IPS-11a (cell line): ENCODE data around the gene SF3B1.
A peak's percentile ranks its signal among the peaks of the same experiment; 100 is the strongest.
"Not testable (repeated sequence)": the region's sequence is repeated elsewhere in the genome, so short reads cannot be mapped to it uniquely, and the experiment has no call there.

Experiments used
- H3K4me3 ChIP-seq: one replicate; pipeline ENCODE4 v1.5.1; 2013; ENCODE audit warnings: low read depth, low read length, control low read depth

The SF3B1 gene

DNA sequence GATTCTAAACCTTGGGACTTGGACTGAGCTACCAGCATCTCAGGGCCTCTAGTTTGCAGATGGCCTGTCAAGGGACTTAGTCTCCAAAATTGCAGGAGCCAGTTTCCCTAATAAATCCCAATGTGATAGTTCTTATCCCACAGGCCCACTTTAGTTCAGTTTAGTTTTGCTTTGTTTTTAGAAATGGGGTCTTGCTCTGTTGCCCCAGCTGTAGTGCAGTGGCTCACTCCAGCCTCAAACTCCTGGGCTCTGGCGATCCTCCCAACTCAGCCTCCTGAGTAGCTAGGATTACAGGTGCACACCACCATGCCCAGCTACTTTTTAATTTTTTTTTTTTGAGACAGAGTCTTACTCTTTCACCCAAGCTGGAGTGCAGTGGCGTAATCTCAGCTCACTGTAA is 2.6 kb upstream of the SF3B1 start:
- no peak overlapping the region for H3K4me3 ChIP-seq

DNA sequence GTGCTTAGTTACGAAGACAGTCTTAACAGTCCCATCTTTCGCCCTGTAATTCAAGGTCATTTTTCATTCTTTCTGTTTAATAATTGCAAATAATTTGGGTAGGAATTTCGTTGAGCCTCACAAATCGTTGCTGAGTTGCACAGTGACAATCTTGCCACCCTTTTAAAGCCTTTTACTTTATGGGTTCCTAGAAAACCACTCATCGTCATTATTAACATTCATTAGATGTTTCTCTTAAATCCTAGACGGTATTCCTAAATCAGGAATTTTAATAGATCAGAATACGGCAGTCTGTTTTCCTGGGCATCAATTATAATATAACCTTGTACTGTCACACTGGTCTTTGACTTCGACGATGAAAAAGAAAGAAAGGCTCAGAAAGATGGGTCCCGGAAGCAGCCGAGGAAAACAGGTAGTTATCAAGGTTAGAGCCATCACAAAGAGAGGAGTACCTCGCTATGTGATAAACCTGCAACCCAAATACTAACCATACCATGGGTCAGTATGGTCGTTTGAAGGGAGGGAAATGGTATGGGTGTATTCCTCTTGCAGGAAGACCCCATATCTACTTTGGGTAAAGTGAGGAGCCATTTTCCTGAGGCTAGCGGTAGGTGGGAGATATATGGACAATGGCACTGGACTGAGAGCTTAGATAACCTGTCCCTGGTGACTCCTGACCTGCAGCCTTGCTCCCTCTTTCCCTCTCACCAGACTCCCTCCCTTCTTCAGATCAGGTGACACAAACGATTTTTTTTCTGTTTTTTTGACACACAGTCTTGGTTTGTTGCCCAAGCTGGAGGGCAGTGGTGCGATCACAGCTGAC is 981 bp upstream of the SF3B1 start:
- H3K4me3 ChIP-seq: peak overlapping the region; percentile 99

DNA sequence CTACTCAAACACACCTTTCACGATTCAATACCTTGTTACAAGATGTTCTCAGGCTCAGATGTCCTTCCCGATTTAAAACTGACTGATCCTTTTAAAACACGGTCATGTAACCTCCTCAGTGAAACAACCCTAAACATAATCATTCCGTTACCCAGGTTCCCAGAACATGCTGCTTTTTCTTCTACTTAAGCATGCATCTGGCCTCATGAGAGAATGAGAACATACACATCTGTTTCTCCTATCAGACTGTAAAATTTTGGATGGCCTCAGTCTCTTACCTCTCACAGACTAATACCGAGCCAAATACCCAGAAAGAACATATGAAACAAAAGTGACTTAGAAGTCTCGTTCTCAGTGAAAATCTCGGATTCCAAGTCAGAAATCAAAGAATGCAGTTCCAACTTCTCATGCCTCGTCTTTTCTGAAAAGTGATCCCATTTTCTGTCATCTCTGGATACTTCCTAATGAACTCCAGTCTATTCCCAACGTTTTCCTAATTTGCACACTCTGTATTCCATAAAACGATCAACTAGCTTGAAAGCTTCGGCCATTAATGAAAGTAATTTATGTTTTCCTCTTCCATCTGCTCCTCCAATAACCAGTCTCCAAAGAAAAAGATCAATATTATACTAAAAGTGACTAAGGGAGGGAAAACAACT is 919 bp downstream of the SF3B1 start:
- peak overlapping the region; percentile 99 for H3K4me3 ChIP-seq

DNA sequence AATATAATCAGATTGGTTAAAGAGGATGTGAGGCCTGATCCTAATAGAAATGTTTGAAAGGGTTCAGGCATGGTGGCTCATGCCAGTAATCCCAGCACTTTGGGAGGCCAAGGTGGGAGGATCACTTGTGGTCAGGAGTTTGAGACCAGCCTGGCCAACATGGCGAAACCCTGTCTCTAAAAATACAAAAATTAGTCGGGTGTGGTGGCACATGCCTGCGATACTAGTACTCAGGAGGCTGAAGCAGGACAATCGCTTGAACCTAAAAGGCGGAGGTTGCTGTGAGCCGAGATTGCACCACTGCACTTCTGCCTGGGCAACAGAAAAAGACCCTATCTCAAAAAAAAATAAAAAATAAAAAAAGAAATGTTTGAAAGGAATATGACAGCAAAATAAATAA is 2.3 kb downstream of the SF3B1 start:
- not testable (repeated sequence) for H3K4me3 ChIP-seq

DNA sequence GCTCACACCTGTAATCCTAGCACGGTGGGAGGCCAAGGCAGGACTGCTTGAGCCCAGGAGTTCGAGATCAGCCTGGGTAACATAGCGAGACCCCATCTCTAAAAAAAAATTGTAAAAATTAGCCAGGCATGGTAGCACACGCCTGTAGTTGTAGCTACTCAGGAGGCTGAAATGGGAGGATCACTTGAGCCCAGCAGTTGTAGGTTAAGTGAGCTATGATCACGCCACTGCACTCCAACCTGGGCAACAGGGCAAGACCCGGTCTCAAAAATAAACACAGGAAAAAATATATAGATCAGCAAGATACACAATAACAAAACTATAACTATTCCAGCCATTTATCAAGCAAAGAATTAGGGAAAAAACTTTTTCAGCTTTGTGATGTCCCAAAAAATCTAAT is 3.0 kb downstream of the SF3B1 start:
- no peak overlapping the region for H3K4me3 ChIP-seq

DNA sequence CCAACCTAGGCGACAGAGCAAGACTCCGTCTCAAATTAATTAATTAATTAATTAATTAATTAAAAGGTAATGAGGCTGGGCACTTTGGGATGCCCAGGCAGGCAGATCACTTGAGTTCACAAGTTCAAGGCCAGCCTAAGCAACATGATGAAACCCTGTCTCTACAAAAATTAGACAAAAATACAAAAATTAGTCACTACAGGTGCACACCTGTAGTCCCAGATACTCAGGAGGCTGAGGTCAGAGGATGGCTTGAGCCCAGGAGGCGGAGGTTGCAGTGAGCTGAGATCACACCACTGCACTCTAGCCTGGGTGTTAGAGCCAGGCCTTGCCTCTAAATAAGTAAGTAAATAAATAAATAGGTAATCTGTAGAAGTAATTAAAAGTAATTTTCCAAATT is 6.8 kb downstream of the SF3B1 start:
- H3K4me3 ChIP-seq: no peak overlapping the region

DNA sequence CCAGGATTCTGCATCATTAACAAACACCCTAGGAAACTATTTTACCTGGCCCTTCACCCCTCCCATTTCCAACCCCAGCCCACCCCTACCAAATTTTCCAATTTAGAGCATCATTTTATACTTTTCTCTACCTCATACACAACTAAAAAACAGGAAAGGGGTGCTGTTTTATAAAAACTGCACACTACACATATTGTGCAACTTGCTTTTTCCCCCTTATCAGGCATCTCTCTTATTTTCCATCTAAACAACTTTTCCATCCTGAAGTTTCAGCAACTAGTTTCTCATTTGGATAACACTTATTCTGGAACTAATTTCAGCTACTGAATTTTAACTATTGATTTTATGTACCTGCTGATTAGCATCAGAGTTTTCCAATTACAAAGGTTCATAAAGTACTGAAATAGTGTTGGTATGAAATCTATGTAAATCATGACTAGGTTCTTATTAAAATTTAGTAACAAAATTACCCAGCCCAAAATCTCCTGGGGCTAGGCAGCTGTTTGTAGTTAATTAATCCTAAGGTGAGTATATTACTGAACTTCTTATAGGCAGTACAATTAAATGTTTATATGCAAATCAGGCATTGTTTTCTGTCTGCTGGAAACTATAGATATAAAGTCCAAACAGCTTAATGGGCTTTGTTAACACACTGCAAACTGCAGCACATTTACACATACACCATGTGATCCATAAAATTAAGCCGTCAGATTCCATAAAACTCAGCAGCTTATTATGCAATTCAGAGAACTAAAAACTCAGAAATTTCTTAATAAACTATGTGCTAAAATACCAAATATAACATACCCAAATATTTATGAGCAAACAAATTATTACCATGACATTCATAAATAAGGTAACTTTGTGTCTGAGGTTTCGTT is 7.9 kb downstream of the SF3B1 start:
- no peak overlapping the region for H3K4me3 ChIP-seq

DNA sequence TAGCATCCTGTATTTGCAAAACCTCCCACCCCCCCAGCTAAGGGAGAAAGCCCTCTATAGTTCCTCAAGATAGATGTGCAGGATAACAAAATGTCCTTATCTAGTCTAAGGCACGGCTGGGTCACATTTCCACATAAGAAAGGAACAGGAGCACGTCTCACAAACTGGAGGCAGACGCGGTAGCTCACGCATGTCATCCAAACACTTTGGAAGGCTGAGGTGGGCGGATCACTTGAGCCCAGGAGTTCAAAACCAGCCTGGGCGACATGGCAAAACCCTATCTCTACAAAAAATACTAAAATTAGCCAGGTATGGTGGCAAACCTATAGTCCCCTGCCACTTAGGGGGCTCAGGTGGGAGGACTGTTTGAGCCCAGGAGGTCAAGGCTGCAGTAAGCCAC is 9.3 kb downstream of the SF3B1 start:
- no peak overlapping the region for H3K4me3 ChIP-seq

DNA sequence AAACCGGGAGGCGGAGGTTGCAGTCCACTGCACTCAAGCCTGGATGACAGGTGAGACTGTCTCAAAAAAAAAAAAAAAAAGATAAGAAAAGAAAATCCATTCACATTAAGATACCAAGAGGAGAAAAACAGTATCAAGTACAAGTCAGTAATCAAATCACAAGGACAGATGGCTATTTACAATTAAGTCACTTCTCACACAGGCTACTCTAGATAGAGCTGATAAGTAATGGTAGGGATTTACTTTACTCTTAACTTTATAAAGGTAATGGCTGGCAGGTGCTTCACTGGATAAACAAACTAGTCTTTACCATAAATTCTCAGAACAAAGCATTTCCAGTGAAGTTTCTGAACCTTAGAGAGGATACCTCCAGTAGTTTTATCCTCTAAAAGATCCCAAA is 11.5 kb downstream of the SF3B1 start:
- no peak overlapping the region for H3K4me3 ChIP-seq

DNA sequence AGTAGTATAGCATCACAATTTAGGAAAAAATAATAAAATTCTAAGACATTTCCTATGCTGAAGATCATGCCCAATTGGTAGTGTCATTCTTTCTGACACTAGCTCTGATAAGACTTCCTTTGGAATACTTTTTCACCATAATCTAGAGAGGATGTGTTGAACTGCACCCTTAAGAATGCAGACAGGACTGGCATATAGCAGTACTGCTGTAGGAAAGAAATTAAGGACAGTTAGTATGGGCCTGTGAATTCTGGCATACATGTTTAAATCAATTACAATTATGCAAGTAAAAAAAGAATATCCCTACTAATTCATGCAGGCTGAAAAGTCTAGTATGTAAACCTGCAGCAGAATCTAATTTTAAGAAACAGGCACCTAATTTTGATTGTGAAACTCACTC is 15.4 kb downstream of the SF3B1 start:
- no peak overlapping the region for H3K4me3 ChIP-seq

DNA sequence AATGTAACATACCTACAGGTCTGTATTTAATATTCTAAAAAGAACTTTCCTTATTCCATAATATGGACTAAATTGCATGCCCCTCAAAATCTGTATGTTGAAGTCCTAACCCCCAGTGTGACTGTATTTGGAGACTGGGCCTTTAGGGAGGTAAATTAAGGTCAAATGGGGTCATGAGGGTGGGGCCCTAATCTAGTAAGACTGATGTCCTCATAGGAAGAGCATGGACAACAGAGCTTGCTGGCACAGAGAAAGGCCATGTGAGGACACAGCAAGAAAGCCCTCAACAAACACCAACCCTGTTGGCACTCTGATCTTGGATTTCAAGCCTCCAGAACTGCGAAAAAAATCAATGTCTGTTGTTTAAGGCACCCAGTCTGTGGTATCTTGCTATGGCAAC is 18.6 kb downstream of the SF3B1 start:
- no peak overlapping the region for H3K4me3 ChIP-seq

DNA sequence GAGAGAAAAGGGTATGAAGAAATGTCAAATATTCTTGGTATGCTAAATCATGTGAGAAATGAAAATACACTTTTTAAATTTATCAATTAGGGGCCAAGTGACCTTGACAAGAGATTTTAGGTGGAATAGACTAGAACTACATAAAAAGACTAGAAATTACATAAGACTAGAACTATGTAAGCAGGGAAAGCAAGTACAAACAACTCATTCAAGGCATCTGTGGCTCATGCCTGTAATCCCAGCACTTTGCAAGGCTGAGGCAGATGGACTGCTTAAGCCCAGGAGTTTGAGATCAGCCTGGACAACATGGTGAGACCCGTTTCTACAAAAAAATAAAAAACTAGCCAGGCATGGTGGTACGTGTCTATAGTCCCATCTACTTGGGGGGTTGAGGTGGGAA is 20.3 kb downstream of the SF3B1 start:
- no peak overlapping the region for H3K4me3 ChIP-seq

DNA sequence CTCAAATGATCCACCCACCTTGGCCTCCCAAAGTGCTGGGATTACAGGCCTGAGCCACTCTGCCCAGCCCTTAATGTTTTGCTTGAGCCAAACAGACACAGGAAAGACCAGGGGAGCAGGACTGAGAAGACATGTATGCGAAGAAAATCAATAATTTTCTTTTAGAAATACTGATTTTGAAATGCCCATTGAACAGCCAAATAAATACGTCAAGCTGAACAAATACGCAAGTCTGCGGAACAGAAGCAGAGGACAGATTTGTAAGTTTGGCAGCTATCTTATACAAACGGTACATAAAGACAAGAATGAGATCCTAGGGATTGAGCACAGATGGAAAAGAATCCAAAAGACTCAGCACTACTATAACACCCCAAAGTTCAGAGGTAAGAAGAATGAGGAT is 20.8 kb downstream of the SF3B1 start:
- H3K4me3 ChIP-seq: no peak overlapping the region

DNA sequence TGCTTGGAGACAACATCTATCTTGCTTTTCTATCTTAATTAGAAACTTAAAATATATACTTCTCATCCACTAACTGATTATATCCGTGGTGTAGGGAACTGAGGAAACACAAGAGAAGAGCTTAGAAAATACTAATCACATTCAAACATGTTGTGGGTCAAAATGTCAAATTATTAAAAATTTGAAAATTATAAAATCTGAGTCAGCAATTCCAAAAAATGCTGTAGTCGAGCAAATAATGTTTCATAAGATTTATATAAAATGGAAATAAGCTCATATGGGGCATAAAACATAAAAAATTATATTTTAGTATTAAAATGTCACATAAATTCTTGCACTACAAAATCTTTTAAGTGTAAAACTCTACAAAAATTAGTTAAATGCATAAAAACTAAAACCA is 29.2 kb downstream of the SF3B1 start:
- H3K4me3 ChIP-seq: no peak overlapping the region

DNA sequence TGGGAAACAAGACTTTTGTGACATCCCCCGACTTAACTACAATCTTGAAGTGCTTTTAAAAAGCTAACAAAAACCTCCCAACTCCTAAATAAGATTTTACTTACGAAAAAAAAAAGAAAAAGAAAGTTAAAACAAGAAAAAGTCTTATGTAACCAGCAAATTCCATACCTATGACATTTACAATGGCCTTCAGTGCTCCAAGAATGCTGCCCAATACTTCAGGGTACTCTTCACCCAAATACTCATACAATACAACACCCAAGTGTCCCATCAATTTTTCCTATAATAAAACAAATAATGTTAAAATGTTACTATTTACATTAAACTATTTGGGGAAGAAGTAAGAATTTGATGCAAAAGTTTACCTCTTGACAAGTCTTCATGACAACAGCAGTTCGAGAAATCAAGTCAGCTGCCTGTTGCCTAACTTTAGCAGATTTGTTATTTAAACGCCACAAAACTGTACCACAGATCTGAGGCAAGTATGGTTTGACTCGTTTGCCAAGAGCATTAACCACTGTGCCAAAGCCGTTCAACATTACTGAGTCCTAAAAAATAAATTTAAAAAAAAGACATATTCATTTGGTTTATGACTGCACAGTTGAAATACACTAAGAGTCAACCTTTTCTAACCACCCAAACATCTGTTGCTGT is 34.8 kb downstream of the SF3B1 start:
- H3K4me3 ChIP-seq: no peak overlapping the region

DNA sequence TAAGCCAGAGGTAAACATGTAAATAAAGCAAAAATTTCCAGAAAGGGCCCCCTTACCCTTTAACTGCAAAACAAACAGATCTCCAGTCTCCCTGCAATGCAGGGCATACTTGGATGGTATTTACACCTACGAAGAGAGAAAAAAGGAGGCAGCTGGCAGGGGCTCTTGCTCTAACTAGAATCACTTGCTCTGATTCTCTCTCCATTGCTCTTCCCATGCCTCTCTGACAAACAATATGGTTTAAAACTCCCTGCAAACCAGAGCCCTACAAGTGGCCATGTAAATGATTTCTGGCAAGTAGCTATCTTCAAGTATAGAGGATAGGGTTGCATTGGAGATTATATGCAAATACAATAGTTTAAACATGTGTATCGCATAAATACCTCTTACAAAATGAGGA is 35.9 kb downstream of the SF3B1 start:
- H3K4me3 ChIP-seq: no peak overlapping the region

DNA sequence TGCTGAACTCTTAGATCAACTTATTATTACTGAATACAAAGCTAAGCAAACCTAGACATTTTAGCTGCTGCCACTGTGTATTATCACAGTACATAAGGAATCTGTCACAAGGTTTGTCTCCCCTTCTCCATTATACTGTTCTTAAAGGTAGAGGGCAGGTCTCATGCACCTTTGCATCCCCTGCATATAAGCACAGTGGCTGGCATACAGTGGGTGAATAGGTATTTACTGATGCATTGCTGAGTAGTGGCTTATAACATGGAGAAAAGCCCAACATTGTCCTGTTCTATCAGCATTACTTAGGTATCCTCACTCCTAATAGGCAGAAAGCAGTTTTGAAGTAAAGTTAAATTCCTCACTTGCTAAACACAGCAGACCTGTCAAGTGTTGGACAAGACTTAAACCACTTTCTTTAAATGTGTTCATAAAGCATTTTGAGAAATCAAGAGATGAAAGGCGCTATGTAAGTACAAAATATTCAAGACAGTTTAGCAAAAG is 43.6 kb downstream of the SF3B1 start:
- no peak overlapping the region for H3K4me3 ChIP-seq

DNA sequence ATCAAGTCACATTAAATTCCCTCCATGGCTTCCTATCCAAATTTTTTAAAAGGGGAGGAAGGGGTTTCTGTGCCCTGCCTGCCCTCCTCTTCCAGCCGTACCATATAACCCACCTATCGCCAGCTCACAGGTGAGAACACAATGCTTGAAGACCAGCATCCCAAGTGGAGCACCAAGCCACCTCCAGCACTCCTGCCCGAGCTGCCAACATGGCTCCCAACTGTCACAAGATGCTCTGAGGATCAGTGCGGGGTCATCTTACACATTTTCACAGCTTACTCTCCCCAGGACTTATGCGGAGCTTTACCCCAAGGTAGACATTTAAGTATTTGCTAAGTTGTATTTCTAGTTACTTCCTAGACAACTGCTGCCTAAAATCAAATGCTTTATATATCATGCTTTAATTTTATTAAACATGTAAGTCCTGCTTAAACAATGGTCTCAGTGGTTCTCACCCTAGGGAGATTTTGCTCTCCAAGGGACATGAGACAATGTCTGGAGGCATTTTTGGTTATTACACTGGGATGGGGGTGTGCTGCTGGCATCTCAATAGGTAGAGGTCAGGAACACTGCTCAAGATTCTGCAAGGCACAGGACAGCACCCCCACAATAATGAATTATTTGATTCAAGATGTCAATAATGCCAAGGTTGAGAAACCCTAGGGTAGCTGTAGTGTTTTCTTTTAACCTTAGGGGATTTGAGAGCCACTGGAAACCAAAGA is 45.8 kb downstream of the SF3B1 start:
- H3K4me3 ChIP-seq: no peak overlapping the region

DNA sequence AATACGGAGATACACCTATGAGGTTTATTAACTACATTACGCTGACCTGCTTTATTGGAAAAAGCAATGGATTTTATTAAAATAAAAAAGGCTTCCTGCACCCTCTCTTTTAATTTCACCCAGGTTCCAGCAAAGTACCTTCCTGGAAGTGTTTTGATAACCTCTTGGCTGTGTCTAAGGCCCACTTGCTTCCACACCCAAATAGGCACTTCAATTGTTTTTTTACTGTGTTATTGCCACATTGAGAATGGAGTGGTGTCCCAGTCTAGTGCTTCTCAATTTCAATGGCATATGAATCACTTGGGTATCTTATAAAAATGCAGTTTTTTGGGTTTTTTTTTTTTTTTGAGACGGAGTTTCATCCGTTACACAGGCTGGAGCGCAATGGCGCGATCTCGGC is 47.6 kb downstream of the SF3B1 start:
- H3K4me3 ChIP-seq: no peak overlapping the region

DNA sequence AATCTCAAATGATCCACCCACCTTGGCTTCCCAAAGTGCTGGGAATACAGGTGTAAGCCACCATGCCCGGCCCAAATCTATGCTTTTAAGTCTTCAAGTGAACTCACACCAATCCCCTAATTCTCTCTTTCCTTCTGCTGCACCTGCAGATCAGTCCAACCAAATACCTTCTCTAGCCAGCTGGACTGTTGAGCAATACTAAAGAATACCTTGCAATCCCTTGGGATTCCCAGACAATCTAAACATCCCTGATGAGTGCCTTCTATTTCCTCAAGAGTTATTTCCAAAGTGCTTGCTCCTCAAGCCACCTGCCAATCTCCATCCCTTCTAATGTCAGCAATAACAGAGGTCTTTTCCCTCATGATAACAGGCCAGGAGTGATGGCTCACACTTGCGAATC is 48.6 kb downstream of the SF3B1 start:
- no peak overlapping the region for H3K4me3 ChIP-seq
